GM10266 (cell line): ENCODE measurements around the gene TIE1.

Source experiments
- DNase-seq: peaks from one replicate; pipeline ENCODE4 v3.0.0; 2012; ENCODE audit errors: extremely low spot score
- CTCF ChIP-seq: IDR thresholded peaks from 2 replicates; pipeline ENCODE4 v1.5.1; 2012; ENCODE audit warnings: mild to moderate bottlenecking, low read depth; ENCODE audit not compliant: control insufficient read depth, insufficient read depth; ENCODE audit errors: missing control alignments

TIE1 gene

DNA sequence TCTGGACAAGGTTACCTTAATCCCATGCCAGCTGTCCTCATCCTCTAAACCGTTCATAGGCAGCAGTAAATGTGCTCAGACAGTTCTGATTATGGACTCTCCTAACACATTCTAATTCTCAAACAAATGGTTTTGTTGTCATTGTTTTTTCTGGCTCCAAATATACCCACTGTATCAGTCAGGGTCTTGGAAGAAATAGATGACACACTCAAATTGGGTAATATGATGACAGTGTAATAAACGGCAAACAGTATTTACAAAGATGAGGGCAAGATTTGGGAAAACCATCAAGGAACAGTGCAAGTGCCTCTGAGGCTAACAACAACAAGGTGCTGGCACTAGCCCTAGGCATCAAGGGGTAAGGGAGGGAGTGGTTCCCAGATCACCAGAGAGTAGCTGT lies 53.7 kb downstream of the TIE1 start:
- TF ChIP-seq CTCF, result no peak
- DNase-seq, result no peak

- no peak for TF ChIP-seq CTCF
- DNase-seq, result no peak
Observed at GRCh38 chr1:43354936-43355335, 54.2 kb downstream of the TIE1 start.

DNA sequence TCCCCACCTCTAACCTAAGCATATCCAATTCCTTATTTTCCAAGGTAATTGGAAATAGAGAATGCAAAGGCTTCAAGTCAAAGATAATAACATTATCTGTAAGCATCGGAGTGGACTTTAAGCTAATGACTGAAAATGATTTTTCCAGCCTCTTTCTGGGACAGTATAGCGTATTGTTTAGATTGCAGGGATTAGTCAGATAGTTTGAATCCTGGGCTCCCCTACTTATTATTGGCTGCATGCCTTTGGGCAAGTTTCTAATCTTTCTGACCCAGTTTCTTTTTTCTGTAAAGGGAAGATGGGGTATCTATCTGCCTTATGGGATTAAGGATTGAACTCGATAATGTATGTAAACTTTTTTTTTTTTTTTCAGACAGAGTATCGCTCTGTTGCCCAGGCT lies 56.5 kb downstream of the TIE1 start:
- TF ChIP-seq CTCF, result no peak
- no peak for DNase-seq

- peak; percentile 60 for TF ChIP-seq CTCF
- DNase-seq, result peak; percentile 71
Observed at GRCh38 chr1:43358121-43358745, 57.5 kb downstream of the TIE1 start.

GRCh38 chr1:43358746-43359693 lies 58.2 kb downstream of the TIE1 start, which contains the start of gene CDC20:
Gene CDC20 (plus strand): TSS chr1:43358981. CDS start chr1:43359216, 235 bp downstream.
- no peak for TF ChIP-seq CTCF

GRCh38 chr1:43359696-43360095 lies 58.9 kb downstream of the TIE1 start:
- DNase-seq, result no peak
- no peak for TF ChIP-seq CTCF

More at GRCh38 chr1:43358746-43359693, 58.2 kb downstream of the TIE1 start, which contains the start of gene CDC20:
- DNase-seq, result peak; percentile 95

GRCh38 chr1:43360616-43361015 lies 59.8 kb downstream of the TIE1 start:
- no peak for TF ChIP-seq CTCF
- no peak for DNase-seq
